GM04503 (cell line): Measurements from ENCODE around the gene PITRM1.

Experiments used
- DNase-seq: peaks from one replicate; pipeline ENCODE4 v3.0.0-alpha.2; 2012; ENCODE audit warnings: low read depth

Gene PITRM1

DNA sequence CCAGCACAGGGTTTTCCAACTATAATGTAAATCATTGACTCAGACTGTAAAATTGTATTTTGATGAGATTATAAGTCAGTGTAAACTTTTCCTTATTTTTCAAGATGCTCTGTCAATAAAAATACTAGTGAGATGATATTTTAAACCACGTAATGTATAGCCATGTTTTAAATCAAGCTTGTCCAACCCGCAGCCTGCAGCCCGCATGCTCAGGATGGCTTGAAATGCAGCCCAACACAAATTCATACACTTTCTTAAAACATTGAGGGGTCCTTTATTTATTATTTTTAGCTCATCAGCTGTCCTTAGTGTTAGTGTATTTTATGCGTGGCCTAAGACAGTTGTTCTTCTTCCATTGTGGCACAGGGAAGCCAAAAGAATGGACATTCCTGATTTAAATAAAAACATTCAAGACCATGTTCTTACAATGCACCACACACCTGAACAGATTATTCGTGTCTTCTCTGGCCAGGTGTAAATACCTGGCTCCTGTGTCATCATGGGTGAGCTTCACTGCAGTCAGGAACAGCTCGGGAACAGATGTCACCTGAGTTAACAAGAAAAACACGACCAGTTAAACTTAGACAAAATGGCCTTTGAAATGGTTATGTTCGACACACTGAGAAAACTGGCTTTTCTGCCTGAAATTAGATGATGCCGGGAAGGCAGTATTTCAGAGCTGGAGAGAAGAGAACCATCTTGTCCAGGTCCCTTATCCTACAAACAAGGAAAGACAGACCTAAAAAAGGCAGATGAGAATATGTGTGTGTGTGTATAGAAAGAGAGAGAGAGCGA lies 5.9 kb downstream of the PITRM1 start:
- DNase-seq, result no peak

DNA sequence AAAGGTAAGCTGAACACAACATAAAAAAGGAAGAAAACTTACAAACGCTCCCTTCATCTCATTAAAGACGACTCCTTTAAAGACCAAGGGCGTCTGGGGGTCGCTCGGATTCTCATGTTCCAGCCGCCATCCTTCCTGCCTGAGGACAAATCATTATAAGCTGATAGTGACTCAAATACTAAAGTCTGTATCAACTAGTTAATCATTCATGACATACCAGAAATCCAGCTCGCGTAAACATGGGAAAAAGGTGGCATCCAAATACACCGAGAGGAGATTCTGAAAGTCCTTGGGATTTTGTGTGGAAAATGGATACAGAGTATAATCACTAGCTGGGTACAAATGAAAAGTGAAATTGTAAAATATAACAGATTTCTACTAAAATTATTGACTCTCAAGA lies 7.4 kb downstream of the PITRM1 start:
- no peak for DNase-seq

DNA sequence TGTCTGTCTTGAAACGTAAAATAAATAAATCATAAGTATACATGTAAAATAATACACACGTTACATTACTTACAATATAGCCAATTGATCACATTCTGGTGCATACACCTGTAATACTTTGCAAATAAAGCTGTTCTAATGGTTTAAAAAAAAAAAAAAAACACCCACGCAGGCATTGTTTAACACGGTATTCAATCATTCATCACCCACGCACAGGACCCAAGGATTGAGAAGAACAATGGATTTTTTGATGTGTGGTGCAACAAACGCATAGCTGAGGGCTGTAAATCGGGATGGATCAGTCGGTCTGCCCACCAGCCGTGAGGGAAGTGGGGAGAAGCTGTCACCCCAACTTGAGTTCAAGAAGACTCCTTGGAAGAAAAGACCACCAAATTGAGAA lies 8.7 kb downstream of the PITRM1 start:
- no peak for DNase-seq

DNA sequence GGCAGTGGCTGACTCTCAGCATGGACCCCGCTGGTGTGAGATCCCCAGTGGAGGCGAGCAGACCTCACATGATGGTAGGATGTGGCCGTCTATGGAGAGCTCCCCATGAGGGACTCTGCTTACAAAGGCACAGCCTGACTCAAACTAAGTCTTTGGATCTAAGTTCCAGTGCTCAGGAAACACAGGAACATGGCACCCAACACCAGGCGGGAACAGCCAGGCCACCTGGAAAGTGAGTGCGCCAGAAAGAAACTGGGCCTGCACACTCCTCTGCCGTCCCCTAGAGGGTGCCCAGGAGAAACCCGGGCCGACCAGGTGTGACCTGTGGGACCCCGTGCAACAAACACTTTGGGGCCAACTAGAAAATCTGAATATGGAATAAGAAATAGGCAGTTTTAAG lies 10.0 kb downstream of the PITRM1 start:
- no peak for DNase-seq

DNA sequence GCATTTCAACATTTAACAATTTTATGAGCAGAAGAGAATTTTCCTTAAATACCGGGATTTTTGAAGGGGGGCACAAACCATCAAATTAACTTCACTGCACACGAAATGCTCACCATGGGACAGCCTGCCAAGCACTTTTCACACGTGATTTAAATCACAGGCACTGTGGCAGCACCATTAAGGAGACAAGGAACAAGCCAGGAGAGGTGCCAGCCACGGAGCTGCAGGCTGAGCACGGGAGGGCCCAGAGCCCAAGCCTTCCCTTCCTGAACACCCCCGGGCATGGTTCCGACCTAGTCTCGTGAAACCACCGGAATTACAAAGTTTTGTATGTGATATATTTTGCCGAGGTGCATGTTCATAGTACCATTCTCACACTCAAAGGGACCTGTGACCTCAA lies 13.4 kb downstream of the PITRM1 start:
- no peak for DNase-seq

DNA sequence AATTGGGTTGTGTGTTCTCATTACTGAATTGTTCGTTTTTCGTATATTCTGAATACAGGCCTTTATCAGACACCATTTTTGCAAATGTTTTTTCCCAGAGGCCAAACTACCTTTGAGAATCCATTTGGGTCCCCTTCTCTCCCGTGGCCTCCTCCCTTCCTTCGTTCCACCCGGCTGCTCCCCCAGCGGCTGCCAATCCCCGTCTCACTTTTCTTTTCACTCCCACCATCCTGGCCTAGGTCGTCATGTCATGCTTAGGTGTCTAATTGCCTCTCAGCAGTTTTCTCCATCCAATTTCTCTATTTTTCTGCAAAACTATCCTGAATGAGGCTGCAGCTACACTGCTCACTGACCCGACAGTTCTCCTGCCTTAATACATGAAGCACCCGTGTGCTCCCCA lies 17.9 kb downstream of the PITRM1 start:
- no peak for DNase-seq

DNA sequence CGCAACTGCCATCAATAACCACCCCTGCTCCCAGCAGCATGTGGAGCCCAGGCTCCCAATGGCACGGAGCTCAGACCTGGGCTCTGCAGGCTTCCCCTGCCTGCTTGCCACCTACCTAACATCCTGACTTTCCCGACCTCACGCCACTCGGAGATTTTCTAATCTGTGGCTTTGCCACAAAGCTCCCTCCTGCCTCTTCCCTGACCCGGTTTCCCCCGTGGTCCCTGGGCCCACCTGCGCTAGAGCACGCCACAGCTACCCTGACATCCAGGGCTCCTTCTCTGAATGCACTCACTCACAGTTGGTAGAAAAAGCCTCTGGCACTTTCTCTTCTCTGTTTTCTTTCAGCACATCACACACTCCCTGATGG lies 20.0 kb downstream of the PITRM1 start:
- DNase-seq, result no peak

DNA sequence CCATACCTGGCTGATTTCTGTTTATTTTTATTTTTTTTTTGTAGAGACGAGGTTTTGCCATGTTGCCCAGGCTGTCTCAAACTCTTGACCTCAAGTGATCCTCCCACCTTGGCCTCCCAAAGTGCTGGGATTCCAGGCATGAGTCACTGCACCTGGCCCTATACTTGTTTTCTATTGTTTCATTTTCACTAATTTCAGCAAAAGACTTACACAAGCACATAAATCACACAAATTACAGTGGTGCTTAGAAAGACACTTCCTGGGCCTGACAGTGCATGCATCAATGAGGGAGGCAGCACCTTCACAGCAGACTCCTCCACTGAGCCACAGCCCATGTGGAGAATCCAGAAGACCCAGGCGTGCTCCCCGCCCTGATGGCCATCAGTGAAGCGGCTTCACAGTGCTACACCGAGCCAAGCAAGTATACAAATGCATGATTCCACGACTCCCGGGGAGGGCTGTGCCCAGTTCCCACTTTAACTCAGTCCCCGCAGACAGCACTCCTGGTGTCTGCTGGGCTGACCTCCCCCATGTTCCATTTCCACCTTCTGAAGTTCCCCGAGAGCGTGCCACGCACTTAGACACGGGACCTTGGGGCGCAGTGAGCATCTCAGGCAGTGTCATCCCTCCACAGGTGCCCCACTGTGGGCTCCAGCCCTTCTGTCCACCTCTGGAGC lies 20.6 kb downstream of the PITRM1 start:
- no peak for DNase-seq

DNA sequence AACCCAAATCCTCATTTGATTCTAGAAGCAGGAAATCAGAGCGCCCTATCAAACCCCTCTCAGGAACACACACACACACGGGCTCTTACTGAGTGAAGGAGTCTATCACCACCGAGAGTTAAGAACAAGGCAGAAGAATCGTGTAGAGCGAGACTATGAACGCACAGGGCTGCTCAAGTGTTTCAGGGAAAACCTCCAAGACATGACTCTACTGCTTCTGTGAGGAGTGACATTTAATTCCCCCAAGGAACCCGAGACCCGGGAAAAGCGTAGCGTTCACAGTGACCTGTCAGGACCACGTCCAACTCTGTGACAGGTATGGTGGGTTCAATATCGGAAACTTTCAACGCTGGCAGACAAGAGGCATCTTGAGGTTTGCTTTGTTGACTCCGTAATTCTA lies 21.6 kb downstream of the PITRM1 start:
- DNase-seq, result no peak

DNA sequence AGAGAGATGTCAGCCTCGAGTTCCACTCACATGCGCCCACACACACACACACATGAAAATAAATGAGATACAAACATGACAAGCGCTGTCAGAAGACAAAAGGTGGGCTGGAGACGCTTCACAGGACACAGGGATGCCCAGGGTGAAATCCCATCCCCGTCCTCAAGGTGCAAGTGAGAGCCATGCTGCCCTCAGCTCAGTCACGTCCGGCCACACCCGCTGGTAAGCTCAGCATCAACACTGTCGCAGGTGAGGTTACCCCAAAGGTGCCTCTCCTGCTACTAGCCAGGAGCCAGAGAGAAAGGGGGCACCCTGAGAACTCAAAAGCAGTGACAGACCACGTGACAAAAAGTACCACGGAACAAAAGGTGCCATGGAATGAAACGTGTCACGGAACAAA lies 22.2 kb downstream of the PITRM1 start:
- no peak for DNase-seq

DNA sequence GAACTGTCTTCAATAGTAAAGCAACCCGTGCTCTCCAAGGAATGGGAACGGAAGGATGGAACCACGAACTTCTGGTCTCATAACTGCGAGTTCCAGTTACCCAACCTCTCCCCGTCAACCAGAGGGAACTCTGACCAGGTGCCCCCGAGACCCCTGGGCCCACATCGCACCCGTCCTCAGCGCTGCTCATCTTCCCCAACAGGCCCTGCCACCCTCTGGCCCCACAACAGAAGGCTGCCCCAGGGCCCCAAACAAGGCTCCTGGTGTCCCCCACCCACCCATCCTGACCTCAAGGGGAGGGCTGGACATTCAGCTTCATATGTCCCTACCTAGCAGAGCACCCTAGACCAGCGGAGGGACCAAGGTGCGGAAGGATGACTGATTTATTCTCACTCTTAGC lies 22.7 kb downstream of the PITRM1 start:
- DNase-seq, result no peak

DNA sequence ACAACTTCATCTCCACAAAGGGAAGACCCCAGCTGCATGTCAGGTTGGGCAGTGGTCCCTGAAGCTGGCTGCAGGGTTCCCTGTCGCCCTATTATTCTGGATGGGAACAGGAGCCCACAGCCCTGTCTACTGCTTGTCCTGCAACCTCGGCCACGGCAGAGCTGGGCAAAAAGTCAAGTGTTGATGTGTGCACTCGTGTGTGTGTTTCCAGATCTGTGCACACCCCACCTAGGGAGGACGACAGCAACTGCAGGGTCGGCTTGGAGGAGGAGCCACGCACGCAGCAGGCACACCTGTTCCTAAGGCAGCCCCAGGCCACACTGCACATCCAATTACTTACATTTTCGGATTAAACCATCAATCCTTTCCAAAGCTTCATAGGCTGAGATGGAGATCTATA lies 23.6 kb downstream of the PITRM1 start:
- DNase-seq, result no peak

DNA sequence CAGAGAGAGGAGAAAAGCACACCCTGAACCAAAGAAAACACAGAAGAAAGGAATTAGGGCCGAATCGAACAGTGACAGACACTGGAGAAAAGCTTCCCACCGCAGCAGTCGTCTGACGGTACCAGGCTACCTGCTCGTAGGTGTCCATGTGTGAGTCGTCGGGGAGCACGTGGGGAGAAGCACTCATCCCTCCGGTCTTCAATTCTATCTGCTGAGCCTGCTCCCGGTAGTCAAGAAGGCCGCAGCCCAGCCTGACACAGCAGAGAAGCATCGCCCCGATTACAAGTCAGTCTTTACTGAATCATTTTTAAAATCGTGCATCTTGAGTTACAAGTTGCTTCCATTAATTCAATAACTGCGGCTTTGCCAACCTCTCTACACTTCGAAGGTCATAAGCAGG lies 24.5 kb downstream of the PITRM1 start:
- no peak for DNase-seq

DNA sequence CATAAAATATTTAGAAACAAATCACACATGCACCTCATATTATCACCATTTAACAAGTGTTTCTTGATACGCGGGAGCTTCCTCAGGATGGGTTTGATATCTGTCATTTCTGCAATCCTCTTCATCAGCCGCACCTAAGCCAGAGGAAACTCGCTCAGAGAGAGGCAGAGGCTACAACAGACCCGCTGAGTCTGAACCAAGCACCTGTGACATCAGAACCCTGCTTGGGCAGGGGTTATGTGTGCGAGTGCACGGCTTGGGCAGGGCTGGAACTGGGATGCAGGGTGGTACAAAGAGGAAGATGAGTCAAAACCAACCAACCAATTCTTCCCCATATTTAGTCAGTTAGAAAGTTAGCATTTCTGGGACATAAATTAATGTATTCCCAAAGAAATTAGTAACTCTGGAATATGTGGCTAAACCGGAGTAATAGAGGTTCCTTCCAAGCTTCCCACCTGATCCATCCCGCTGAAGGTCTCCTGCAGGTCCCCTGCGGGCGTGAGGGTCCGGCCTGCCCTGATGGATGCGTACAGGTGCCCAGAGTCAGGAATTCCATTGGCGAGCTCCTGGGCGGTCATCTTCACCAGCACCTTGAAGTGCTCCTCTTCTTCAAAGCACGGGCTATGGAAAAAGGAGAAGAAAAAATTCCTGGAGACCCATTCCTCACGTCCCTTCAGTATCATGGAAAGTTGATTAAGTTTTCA lies 25.3 kb downstream of the PITRM1 start:
- DNase-seq, result no peak

DNA sequence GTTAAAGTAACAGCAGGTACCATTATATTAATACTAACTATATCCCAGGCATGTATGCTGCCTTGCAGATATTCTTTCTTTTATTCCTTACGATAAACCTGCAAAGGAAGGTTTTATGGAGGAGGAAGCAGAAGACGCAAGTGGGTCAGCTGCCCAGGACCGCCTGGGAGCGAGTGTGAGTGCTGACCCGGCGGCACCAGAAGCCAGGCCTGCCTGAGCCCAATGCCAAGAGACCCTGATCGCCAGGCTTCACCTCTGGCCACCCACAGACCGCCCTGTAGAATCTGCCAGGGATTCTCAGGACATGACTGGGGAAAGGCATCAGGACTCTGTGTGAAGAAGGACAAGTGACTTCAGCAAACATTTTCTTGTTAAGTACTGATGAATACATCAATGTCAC lies 26.3 kb downstream of the PITRM1 start:
- DNase-seq, result no peak

DNA sequence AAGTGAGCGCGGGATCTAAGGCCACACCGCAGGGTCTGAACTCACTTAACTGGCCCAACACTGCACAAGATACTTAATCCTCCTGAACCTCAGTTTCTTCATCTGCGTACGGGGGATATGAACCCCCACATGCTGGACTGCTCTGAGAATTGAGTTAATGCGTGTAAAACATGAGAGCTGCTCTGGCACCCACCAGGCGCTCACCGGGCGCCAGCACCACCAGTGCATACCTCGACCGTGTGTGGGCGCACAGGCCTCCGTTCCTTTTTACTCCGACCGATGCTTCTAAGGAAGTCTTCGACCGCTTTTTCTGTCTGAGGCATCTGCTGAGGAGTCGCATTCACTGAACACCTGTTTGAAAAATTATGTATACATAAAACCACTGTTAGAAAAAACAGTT lies 27.2 kb downstream of the PITRM1 start:
- no peak for DNase-seq

DNA sequence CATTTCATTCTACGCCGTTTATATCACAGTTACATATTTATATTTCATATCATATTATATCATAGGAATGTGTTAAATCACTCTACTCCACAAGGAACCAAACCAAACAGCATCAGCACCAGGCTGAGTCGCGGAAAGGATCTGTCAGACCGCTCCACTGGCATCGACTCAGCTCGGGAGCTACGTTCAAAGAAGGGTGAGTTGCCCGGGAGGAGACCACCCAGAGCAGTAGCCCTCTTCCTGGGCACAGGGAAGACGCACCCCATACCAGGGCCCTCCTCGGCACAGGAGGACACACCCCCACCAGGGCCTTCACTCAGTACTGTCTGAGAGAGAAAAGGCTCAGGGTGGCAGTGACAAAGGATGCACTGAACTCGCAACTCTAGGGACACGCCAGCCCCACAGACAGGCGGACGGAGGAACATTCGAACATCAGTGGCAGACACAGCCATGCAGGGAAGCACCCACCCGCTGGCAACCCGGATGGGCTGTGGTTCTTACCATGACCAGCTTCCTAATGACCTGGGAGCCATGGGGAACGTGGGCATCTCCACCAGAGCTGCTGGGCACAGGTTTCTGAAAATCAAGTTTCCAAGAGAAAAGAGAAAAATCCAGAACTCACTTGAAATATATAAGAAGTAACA lies 28.7 kb downstream of the PITRM1 start:
- DNase-seq, result no peak

DNA sequence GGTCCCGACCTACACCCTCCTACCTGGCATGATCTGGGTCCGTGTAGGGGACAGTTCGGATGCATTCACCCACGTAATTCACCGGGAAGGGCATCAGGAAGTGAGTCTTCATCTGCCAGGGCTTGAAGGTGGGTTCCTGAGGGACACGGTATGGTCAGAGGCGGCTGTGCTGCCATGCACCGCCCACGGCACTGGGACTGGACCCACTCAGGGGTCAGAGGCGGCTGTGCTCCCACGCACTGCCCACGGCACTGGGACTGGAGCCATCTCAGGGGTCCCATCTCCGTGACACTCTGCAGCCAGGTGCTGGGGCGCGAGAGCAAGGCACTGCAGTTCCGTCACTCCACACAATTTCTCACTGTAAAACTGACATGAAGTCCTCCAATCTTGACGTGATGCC lies 29.2 kb downstream of the PITRM1 start:
- no peak for DNase-seq

DNA sequence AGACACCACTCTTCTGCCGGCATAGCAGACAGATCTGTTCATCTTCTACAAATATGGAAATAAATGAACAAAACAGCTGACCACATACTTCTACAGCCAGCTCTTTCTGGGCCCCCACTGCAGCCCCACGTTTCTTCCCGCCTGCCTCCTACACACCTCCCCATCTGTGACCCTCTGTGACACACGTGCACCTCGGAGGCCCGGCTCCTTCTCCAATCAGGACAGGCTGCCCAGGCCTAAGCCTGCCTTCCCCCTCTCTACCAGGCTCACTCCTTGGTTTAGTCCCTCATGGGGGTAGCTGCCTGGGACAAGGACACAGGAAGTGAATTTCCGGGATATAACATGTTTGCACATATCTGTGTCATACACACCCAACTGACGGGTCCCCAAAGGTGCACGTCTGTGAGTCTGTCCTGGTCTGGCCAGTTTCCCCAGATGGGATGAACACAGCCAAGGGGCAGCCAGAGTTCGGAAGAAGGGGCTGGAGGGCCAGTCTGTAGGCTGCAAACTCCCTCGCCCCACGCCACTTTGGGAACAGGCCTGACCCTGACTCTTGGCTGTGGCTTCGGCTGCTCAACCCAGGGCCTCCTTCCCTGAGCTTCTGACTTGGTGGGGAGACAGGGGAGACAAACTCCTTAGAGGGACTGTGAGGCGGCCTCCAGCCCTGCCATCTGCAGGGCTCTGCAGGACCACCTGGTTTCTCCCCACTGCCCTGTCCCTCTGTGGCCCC lies 30.3 kb downstream of the PITRM1 start:
- DNase-seq, result no peak

DNA sequence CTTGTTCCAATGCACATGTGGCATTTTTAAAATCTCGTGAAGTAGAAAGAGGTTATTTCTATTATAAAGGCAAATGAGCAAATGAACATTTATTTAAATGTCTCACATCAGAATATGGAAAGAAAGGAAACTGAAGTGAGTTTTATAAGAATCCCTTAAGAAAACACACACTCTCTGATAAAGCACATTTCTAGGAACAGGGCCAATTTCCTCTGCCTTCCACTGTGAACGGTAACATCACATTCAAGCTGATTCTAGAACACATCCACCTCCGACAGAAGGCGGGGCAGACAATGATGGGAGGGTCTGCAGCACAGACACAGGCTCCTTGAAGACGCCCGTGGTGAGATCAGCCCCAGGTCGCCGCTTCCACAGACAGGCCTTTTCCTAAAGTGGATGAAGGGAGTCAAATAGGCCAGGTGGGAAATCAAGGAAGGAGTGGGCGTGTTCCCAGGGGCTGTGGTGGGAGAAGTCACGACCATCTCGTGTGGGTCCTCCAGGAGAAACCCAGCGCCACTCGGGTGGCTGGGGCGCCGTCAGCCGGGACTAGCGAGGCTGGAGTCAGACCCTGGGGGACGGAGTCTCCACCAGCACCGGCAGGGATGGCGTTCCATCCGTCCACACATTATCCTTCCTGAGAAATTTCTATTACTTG lies 31.1 kb downstream of the PITRM1 start:
- DNase-seq, result no peak

DNA sequence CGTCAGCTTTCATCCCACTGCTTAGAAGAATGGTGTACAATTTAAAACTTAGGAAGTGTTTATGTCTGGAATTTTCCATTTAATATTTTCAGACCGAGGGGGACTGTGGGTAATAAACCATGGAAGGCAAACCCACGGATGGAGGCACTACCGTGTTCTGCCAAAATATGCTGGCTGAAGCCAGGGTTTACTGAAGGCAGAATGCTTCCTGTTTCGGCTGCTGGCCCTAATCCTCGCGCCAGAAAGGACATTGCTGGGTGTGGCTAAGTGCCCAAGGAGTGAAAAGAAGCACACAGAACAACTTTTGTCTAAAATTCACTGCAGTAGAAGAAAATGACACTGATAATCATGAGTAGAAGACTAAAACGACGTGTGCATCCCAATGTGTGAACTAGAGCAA lies 32.3 kb downstream of the PITRM1 start:
- no peak for DNase-seq
